Measurements from ENCODE around the gene TULP3. TPM values are rescaled to one million over a fixed set of nuclear protein-coding genes. Genes with fewer than 3 reads are reported as not detected.

TULP3 gene, protein sequence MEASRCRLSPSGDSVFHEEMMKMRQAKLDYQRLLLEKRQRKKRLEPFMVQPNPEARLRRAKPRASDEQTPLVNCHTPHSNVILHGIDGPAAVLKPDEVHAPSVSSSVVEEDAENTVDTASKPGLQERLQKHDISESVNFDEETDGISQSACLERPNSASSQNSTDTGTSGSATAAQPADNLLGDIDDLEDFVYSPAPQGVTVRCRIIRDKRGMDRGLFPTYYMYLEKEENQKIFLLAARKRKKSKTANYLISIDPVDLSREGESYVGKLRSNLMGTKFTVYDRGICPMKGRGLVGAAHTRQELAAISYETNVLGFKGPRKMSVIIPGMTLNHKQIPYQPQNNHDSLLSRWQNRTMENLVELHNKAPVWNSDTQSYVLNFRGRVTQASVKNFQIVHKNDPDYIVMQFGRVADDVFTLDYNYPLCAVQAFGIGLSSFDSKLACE
- 38.6 and 47.5 TPM in 2 replicates for total RNA-seq

DNA sequence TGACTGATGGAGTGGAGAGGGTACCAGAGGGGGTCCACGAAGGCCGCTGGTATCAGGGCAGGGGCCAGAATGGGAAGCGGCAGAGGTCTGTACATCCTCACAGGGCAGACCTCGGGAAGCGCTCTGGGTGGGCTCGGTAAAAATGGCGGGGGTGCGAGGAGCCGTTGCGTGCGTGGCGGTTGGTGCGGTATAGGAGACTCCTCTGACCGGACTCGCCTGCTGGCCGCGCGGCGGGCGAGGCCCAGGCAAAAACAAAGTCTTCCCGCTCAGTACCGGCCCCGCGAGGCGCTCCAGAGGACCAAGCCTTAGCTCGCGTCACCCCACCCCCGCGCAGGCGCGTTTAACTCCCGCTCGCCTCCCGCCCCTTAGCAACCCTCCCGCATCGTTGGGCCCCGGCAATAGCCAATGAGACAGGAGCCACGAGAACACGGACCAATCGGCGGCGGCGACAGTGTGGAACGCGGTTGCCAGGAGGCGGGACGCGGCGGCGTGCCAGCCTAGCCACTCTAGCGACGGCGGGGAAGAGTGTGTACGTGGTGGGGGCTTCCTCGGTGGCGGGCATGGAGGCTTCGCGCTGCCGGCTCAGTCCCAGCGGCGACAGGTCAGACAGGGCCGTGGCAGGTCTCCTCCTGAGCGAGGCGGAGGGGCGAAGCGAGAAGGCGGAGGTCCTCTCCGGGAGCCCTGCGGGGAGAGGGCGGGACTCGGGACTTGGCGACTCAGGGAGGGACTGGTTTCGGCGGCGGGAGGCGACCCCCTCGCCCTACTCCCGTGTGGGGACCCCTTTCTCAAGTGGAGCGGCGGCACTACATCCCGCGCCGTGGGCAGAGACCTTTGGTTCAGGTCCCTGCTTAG lies at the start of gene TULP3:
TSS of gene TULP3 (plus strand) at position 504 of the 852 bp plus-strand sequence. CDS start at position 561, 57 bp downstream.

DNA sequence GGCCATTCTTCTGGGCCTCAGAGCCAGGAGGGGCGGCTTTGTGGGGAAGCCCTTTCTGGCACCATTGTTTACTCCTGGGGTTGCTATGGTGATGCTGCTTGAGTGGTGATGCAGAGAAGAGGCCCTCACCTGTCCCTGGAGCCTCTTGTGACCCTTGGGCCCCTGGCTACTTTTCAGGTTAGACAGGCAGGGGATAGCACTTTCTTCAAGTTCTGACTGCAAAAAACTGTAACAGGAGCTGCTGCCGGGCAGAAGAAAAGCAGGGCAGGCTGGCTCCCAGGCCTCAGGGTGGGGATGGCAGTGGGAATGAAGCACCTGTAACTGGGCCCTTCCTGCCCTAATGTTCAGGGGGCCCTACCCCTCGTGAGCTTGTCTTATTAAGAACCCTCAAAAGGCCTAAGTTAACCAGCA lies 33.7 kb upstream of the TULP3 start, which contains the start of gene TEX52:
TSS of gene TEX52 (minus strand) at position 19 of the 411 bp plus-strand sequence. CDS start at position 6, 13 bp downstream.

DNA sequence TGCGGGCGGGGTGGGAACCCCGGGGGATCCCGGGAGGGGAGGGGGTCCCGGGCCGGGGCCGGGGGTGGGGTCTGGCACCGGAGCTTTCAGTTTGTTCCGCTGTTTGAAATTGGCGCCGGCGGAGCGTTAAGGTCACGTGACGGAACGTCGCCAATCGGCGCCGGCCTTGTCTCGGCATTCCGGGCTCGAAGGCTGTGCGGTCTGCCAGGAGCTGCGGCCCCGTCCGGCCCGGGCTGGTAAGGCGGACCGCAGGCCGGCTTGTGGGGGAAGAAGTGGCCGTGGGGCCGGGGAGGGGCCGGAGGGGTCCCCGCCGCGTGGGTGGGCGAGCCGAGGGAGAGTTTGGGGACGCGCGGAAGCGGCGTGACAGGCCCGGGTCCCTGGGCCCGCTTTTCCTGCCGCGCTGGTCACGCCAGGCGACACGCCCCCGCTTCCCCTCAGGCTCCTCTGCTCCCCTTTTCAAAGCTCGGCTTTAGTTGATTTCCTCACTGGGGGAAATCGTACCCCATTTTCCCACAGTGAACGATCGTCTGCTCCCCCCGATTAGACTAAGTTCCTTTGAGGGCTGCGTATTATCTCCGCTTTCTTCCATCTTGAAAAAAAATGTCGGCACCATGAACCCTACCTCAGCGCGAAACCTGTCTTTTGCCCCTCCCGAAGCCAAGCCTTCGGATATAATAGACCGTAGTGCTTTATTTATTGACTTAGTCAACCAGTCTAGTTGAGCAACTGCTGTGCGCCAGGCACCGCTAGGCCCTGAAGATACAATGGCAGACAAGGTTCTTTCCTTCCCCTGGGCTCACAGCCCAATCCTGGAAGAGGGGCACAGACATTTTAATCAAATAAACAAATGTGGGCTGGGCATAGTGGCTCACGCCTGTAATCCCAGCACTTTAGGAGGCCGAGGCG lies 13.4 kb upstream of the TULP3 start, which contains the start of the genes FOXM1 and RHNO1:
TSS of gene FOXM1 (minus strand) at position 128 of the 906 bp plus-strand sequence. CDS start 2,696 bp downstream, outside the sequence.
TSS of gene RHNO1 (plus strand) at position 177 of the 906 bp plus-strand sequence. CDS start 8,144 bp downstream, outside the sequence.

DNA sequence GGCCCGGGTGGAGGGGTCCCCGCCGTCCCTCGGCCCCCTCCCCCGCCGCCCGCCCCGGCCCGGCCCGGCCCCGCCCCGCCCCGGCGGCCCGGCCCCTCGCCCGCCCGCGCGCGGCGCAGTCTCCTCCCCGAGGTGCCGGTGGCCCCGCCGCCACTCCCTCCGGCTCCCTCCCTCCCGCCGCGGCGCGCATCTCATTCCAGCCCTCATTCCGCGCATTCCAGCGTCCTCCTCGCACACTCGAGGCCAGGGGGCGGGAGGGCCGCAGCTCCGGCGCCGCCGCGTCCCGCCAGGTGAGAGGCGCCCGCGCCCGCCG lies 68.5 kb downstream of the TULP3 start, which contains the start of gene TEAD4:
TSS of gene TEAD4 (plus strand) at position 206 of the 313 bp plus-strand sequence.

Other genes with a start within 250 kb of the TULP3 start
- 41.8 and 44.1 TPM in 2 replicates for gene FKBP4, start 95.9 kb upstream of the TULP3 start, total RNA-seq
- gene ITFG2, start 78.2 kb upstream of the TULP3 start, total RNA-seq, result 19.0 and 19.8 TPM in 2 replicates
- gene NRIP2, start 55.9 kb upstream of the TULP3 start, total RNA-seq, result 0.29 and 2.8 TPM in 2 replicates
- not detected in 2 replicates for gene TEX52, start 33.9 kb upstream of the TULP3 start, total RNA-seq
- gene FOXM1, start 13.7 kb upstream of the TULP3 start, total RNA-seq, result 41.5 and 43.2 TPM in 2 replicates
- gene RHNO1, start 13.7 kb upstream of the TULP3 start, total RNA-seq, result 32.0 and 37.0 TPM in 2 replicates
- gene TEAD4, start 68.5 kb downstream of the TULP3 start, total RNA-seq, result 19.7 and 24.2 TPM in 2 replicates
- 60.8 and 73.5 TPM in 2 replicates for gene TSPAN9, start 186.5 kb downstream of the TULP3 start, total RNA-seq

Measured in myometrial cell (primary cell).